K562 (cell line): Measurements from ENCODE around the gene CRYZL1. TPM values are rescaled to one million over a fixed set of nuclear protein-coding genes. Genes with fewer than 3 reads are reported as not detected.

Source experiments
- ARID1B ChIP-seq: fragments of 450-650 bp; IDR thresholded peaks from 2 replicates; pipeline ENCODE4 v1.6.1; 2016; ENCODE audit warnings: antibody characterized with exemption, mild to moderate bottlenecking, inconsistent platforms
- DACH1 ChIP-seq: fragments of 450-650 bp; IDR thresholded peaks from 2 replicates; pipeline ENCODE4 v1.6.1; 2018; ENCODE audit not compliant: partially characterized antibody
- DPF2 ChIP-seq: fragments of 450-650 bp; IDR thresholded peaks from 2 replicates; pipeline ENCODE4 v1.6.1; 2016
- E2F3 ChIP-seq: fragments of 250-450 bp; sonication (Bioruptor Pico); IDR thresholded peaks from 2 replicates; pipeline ENCODE4 v1.4.0; 2020; ENCODE audit warnings: mild to moderate bottlenecking
- ELK3 ChIP-seq: fragments of 450-650 bp; formaldehyde crosslinking; IDR thresholded peaks from 2 replicates; pipeline ENCODE4 v1.4.0; 2020; ENCODE audit warnings: mild to moderate bottlenecking
- HCFC1 ChIP-seq: IDR thresholded peaks from 2 replicates; pipeline ENCODE4 v1.6.1; 2012; ENCODE audit warnings: low read depth, low read length, improper control_type of control experiment
- HDAC2 ChIP-seq: fragments of 450-650 bp; IDR thresholded peaks from 2 replicates; pipeline ENCODE4 v1.6.1; 2016; ENCODE audit warnings: mild to moderate bottlenecking
- HMBOX1 ChIP-seq: sonication (generic); IDR thresholded peaks from 2 replicates; pipeline ENCODE4 v1.6.1; 2016
- LCOR ChIP-seq: sonication (generic); formaldehyde crosslinking; IDR thresholded peaks from 2 replicates; pipeline ENCODE4 v1.8.0; 2022; ENCODE audit warnings: mild to moderate bottlenecking, missing genetic modification reagents
- NR2F6 ChIP-seq: fragments of 450-650 bp; formaldehyde crosslinking; IDR thresholded peaks from 2 replicates; pipeline ENCODE4 v1.4.0; 2020; ENCODE audit warnings: mild to moderate bottlenecking
- PCBP1 ChIP-seq: fragments of 200-400 bp; formaldehyde crosslinking; IDR thresholded peaks from 2 replicates; pipeline ENCODE4 v1.6.1; 2018; ENCODE audit warnings: mild to moderate bottlenecking, low read depth, low read length; ENCODE audit not compliant: poor library complexity, severe bottlenecking
- PRDM10 ChIP-seq: fragments of 450-650 bp; IDR thresholded peaks from 2 replicates; pipeline ENCODE4 v1.6.1; 2018; ENCODE audit not compliant: partially characterized antibody
- SP2 ChIP-seq: IDR thresholded peaks from 2 replicates; pipeline ENCODE4 v1.6.1; 2011; ENCODE audit warnings: mild to moderate bottlenecking, low read depth, low read length, moderate library complexity; ENCODE audit not compliant: poor library complexity, severe bottlenecking; ENCODE audit errors: extremely low read depth
- STAG1 ChIP-seq: sonication (generic); formaldehyde crosslinking; IDR thresholded peaks from 2 replicates; pipeline ENCODE4 v1.5.0; 2020; ENCODE audit warnings: missing genetic modification reagents, borderline replicate concordance
- STAT5B ChIP-seq: fragments of 250-450 bp; sonication (Bioruptor Pico); IDR thresholded peaks from 2 replicates; pipeline ENCODE4 v1.8.0; 2021; ENCODE audit warnings: mild to moderate bottlenecking, inconsistent platforms
- ZNF121 ChIP-seq: sonication (generic); formaldehyde crosslinking; conservative IDR thresholded peaks from 2 replicates; pipeline ENCODE4 v1.8.0; 2022; ENCODE audit warnings: missing genetic modification reagents
- ZNF140 ChIP-seq: fragments of 250-450 bp; sonication (Bioruptor Pico); IDR thresholded peaks from 2 replicates; pipeline ENCODE4 v1.8.0; 2021; ENCODE audit warnings: moderate library complexity, mild to moderate bottlenecking, inconsistent platforms
- ZNF146 ChIP-seq: IDR thresholded peaks from one replicate; pipeline ENCODE4 v1.6.1; 2018; ENCODE audit warnings: missing compliant biosample characterization; ENCODE audit not compliant: unreplicated experiment
- ZNF175 ChIP-seq: fragments of 200-800 bp; sonication (Bioruptor generic); IDR thresholded peaks from 2 replicates; pipeline ENCODE4 v1.6.1; 2016; ENCODE audit warnings: low read depth, mild to moderate bottlenecking, missing genetic modification characterization, missing compliant biosample characterization
- ZNF24 ChIP-seq: fragments of 450-650 bp; IDR thresholded peaks from 2 replicates; pipeline ENCODE4 v1.6.1; 2016
- ZNF431 ChIP-seq: sonication (generic); formaldehyde crosslinking; IDR thresholded peaks from 2 replicates; pipeline ENCODE4 v1.8.0; 2022; ENCODE audit warnings: mild to moderate bottlenecking, missing genetic modification reagents
- ZNF436 ChIP-seq: fragments of 250-450, 450-650 bp; sonication (Bioruptor Pico); formaldehyde crosslinking; IDR thresholded peaks from 2 replicates; pipeline ENCODE4 v1.7.0; 2020; ENCODE audit warnings: mild to moderate bottlenecking
- ZNF584 ChIP-seq: fragments of 200-800 bp; sonication (Bioruptor generic); IDR thresholded peaks from 2 replicates; pipeline ENCODE4 v1.6.1; 2016; ENCODE audit warnings: low read depth, mild to moderate bottlenecking, missing genetic modification characterization, missing compliant biosample characterization
- ZNF695 ChIP-seq: fragments of 450-650 bp; formaldehyde crosslinking; IDR thresholded peaks from 2 replicates; pipeline ENCODE4 v1.4.0; 2020; ENCODE audit warnings: mild to moderate bottlenecking, moderate library complexity
- polyA plus RNA-seq, 8 experiments: library from polyadenylated mRNA; depleted of rRNA in 4 of 8; stranded (reverse) in 5 of 8; unstranded in 3 of 8; fragments of >200 nt; fragmentation: Nextera tagmentation in 2 of 8; fragmentation: Illumina TruSeq in 1 of 8; extraction: Ambion mirVana in 2 of 8; extraction: Trizol in 1 of 8; gene quantifications; 2 replicates each; pipeline versions ENCODE4 v1.2.1 to v1.2.3, GENCODE V29; 2011 to 2014; ENCODE audit warnings: inconsistent platforms in 1 of 8, missing spikeins in 1 of 8
- total RNA-seq, 7 experiments: library from RNA; depleted of rRNA in 6 of 7; stranded (reverse); fragments of >200 nt in 6 of 7; fragmentation: Illumina TruSeq in 2 of 7; extraction: Trizol in 2 of 7; gene quantifications; 2 replicates each; pipeline versions ENCODE4 v1.2.1 to v1.2.3, GENCODE V29; 2011 to 2021; ENCODE audit warnings: low replicate concordance in 1 of 7

CRYZL1 gene
- total and polyA plus RNA-seq, 9 of the 15 experiments (the other 6 are each of a cell fraction or from before 2014, with no cell fraction given) = 19.9 to 98.2 (median 39.2) TPM

GRCh38 chr21:33641352-33642026, at the start of gene CRYZL1 (continued):
- TF ChIP-seq E2F3 (CRISPR knock-in tag) (peak; percentile 71), ZNF24 (no peak), SP2 (peak; percentile 87), DACH1 (no peak), PRDM10 (peak; percentile 96), STAT5B (CRISPR knock-in tag) (no peak), ZNF146 (CRISPR knock-in tag) (no peak), ZNF121 (CRISPR knock-in tag) (no peak), ELK3 (CRISPR knock-in tag) (no peak), ZNF140 (no peak), ZNF175 (no peak), HCFC1 (peak; percentile 98), ZNF695 (CRISPR knock-in tag) (no peak), HMBOX1 (peak; percentile 67; the same call in 1 of the 2 replicates), ZNF436 (CRISPR knock-in tag) (no peak), ZNF584 (CRISPR knock-in tag) (no peak), STAG1 (CRISPR knock-in tag) (no peak), DPF2 (no peak; the same call in none of the 2 replicates), ARID1B (no peak; the same call in 1 of the 2 replicates), HDAC2 (peak; percentile 63; the same call in 1 of the 2 replicates), ZNF431 (no peak), NR2F6 (no peak), PCBP1 (no peak), LCOR (CRISPR knock-in tag) (no peak)
